GM12878 (cell line): ENCODE data around the gene WBP2NL. TPM values are rescaled to one million over a fixed set of nuclear protein-coding genes. Genes with fewer than 3 reads are reported as not detected.

Experiments
- BMI1 ChIP-seq: fragments of 450-650 bp; IDR thresholded peaks from 2 replicates; pipeline ENCODE4 v1.6.1; 2016; ENCODE audit warnings: mild to moderate bottlenecking, moderate library complexity, borderline replicate concordance
- CBX3 ChIP-seq: fragments of 200-600 bp; sonication (generic); IDR thresholded peaks from 2 replicates; pipeline ENCODE4 v1.6.1; 2016; ENCODE audit warnings: low read depth, borderline replicate concordance
- GABPA ChIP-seq: IDR thresholded peaks from 2 replicates; pipeline ENCODE4 v1.6.1; 2014; ENCODE audit warnings: antibody characterized with exemption, low read depth, mild to moderate bottlenecking, inconsistent platforms
- MXI1 ChIP-seq: fragments of 150-350 bp; IDR thresholded peaks from 2 replicates; pipeline ENCODE4 v1.6.1; 2011; ENCODE audit warnings: low read depth, mild to moderate bottlenecking, inconsistent platforms, low read length, improper control_type of control experiment
- POLR2AphosphoS5 ChIP-seq: IDR thresholded peaks from 2 replicates; pipeline ENCODE4 v1.6.1; 2011; ENCODE audit warnings: mild to moderate bottlenecking, low read length, inconsistent platforms
- RAD51 ChIP-seq: fragments of 450-650 bp; IDR thresholded peaks from 2 replicates; pipeline ENCODE4 v1.6.1; 2016; ENCODE audit warnings: moderate library complexity, mild to moderate bottlenecking, inconsistent platforms
- TARDBP ChIP-seq: IDR thresholded peaks from 2 replicates; pipeline ENCODE4 v1.6.1; 2016; ENCODE audit warnings: borderline replicate concordance
- polyA plus RNA-seq, 11 experiments: library from polyadenylated mRNA; depleted of rRNA in 4 of 11; unstranded in 6 of 11; stranded (reverse) in 5 of 11; fragments of >200 nt; fragmentation: Nextera tagmentation in 4 of 11; fragmentation: Illumina TruSeq in 1 of 11; extraction: Ambion mirVana in 4 of 11; extraction: Trizol in 1 of 11; gene quantifications; 1 replicate in 1 of 11; 2 replicates in 10 of 11; pipeline versions ENCODE4 v1.2.1 to v1.2.3, GENCODE V29; 2011 to 2016; ENCODE audit warnings: inconsistent platforms in 2 of 11, missing spikeins in 2 of 11, low read depth in 1 of 11
- total RNA-seq, 4 experiments: library from RNA; depleted of rRNA in 3 of 4; stranded (reverse); fragments of >200 nt in 3 of 4; fragmentation: Illumina TruSeq in 1 of 4; extraction: Trizol in 1 of 4; gene quantifications; 2 replicates each; pipeline versions ENCODE4 v1.2.1 to v1.2.3, GENCODE V29; 2013 to 2021
- TF ChIP-seq, protein P1 (sequence below): fragments of 450-650 bp; formaldehyde crosslinking; IDR thresholded peaks from 2 replicates; pipeline ENCODE4 v1.4.0; 2020; ENCODE audit warnings: mild to moderate bottlenecking, moderate library complexity

The WBP2NL gene
- total and polyA plus RNA-seq, 10 of the 15 experiments (the other 5 are each of a cell fraction or from before 2014, with no cell fraction given): 0.46 to 1.9 (median 1.3) TPM

DNA sequence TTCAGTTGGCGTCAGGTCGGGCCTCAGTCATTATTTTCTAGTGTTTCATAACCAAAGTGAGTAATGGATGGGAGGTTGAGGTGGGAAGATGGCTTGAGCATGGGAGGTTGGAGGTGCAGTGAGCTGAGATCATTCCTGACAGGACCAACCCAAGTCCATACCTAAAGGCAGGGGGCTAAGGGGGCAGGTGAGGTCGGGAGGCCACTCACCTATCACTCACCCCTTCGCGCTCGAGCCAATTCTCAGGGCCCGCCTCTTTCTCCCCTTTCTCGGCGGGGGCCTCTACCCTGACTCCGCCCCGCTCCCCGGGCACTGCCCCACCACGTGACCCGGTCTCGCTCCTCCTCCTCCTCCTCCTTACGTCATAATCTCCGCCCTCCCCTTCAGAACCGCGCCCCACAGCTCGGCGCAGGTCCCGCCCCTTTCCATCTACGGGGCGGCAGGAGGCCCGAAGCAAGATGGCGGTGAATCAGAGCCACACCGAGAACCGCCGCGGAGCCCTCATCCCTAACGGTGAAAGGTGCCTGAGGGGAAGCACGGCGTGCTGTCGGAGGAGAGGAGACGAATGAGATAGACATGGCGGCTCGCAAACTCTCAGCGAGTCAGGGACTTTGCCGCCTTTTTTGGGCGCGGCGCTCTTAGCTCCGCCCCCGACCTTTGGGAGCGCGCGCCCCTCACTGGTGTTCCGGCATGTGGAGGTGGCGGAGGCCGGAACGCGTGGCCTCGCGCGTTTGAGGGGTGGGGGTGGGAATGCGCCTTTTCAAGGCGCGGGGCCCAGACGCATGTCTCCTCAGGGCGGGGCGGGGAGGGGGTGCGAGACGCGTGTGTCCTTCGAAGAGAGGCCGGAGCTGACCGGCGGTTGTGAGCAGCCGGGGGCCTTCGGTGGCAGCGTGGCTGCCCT lies at the start of gene WBP2NL (continued):
- TF ChIP-seq TARDBP: peak; percentile 13; the same call in 1 of the 2 replicates
- TF ChIP-seq RAD51: peak; percentile 95
- no peak for TF ChIP-seq BMI1
- TF ChIP-seq, protein P1, sequence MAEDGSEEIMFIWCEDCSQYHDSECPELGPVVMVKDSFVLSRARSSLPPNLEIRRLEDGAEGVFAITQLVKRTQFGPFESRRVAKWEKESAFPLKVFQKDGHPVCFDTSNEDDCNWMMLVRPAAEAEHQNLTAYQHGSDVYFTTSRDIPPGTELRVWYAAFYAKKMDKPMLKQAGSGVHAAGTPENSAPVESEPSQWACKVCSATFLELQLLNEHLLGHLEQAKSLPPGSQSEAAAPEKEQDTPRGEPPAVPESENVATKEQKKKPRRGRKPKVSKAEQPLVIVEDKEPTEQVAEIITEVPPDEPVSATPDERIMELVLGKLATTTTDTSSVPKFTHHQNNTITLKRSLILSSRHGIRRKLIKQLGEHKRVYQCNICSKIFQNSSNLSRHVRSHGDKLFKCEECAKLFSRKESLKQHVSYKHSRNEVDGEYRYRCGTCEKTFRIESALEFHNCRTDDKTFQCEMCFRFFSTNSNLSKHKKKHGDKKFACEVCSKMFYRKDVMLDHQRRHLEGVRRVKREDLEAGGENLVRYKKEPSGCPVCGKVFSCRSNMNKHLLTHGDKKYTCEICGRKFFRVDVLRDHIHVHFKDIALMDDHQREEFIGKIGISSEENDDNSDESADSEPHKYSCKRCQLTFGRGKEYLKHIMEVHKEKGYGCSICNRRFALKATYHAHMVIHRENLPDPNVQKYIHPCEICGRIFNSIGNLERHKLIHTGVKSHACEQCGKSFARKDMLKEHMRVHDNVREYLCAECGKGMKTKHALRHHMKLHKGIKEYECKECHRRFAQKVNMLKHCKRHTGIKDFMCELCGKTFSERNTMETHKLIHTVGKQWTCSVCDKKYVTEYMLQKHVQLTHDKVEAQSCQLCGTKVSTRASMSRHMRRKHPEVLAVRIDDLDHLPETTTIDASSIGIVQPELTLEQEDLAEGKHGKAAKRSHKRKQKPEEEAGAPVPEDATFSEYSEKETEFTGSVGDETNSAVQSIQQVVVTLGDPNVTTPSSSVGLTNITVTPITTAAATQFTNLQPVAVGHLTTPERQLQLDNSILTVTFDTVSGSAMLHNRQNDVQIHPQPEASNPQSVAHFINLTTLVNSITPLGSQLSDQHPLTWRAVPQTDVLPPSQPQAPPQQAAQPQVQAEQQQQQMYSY (CRISPR knock-in tag): no peak
- no peak for TF ChIP-seq MXI1
- peak; percentile 76 for TF ChIP-seq POLR2AphosphoS5
- TF ChIP-seq CBX3: no peak
- TF ChIP-seq GABPA: no peak
